C1 segment of cervical spinal cord (tissue), 14 donors: ENCODE measurements around the gene ARMH3.

Source experiments
- DNase-seq, 14 donors: peaks; one replicate each; lab custom pipeline; 2025; lab: John Stamatoyannopoulos, UW

The ARMH3 gene

GRCh38 chr10:101832325-101832771, 223.6 kb downstream of the ARMH3 start:
- no peak for DNase-seq

- DNase-seq, result no peak
Measured at GRCh38 chr10:101831169-101831811, 224.7 kb downstream of the ARMH3 start.

- peak in 11 of 14 donors; percentile 42 to 71 (median 55) for DNase-seq
Measured at GRCh38 chr10:101830322-101831168, 225.4 kb downstream of the ARMH3 start.

GRCh38 chr10:101829561-101830315, 226.2 kb downstream of the ARMH3 start:
- DNase-seq, result no peak

GRCh38 chr10:101828766-101829551, 227.0 kb downstream of the ARMH3 start:
- DNase-seq, result no peak

- no peak for DNase-seq
Measured at GRCh38 chr10:101827919-101828600, 227.9 kb downstream of the ARMH3 start.

- no peak for DNase-seq
Measured at GRCh38 chr10:101826852-101827434, 229.0 kb downstream of the ARMH3 start.

GRCh38 chr10:101824736-101825135, 231.2 kb downstream of the ARMH3 start:
- no peak for DNase-seq

GRCh38 chr10:101818872-101819633, 236.9 kb downstream of the ARMH3 start:
- peak in 4 of 14 donors; percentile 55 to 64 (median 60) for DNase-seq

- peak; percentile 83 to 100 (median 97) for DNase-seq
Measured at GRCh38 chr10:101818119-101818871, 237.7 kb downstream of the ARMH3 start, which contains the start of gene OGA. OGA (minus strand) TSS chr10:101818444; CDS start chr10:101818022, 422 bp downstream.

GRCh38 chr10:101817337-101818118, 238.4 kb downstream of the ARMH3 start:
- DNase-seq, result peak in 11 of 14 donors; percentile 34 to 69 (median 52)

- no peak for DNase-seq
Measured at GRCh38 chr10:101816913-101817336, 239.0 kb downstream of the ARMH3 start.

GRCh38 chr10:101816376-101816775, 239.6 kb downstream of the ARMH3 start:
- no peak for DNase-seq

- peak in 1 of 14 donors; percentile 15 for DNase-seq
Measured at GRCh38 chr10:101814466-101815071, 241.4 kb downstream of the ARMH3 start.

- peak in 1 of 14 donors; percentile 13 for DNase-seq
Measured at GRCh38 chr10:101812606-101813005, 243.4 kb downstream of the ARMH3 start.

- DNase-seq, result no peak
Measured at GRCh38 chr10:101807158-101807557, 248.8 kb downstream of the ARMH3 start.

GRCh38 chr10:101803511-101803910, 252.5 kb downstream of the ARMH3 start:
- no peak for DNase-seq
